Measurements from ENCODE around the gene MALRD1.

DNA sequence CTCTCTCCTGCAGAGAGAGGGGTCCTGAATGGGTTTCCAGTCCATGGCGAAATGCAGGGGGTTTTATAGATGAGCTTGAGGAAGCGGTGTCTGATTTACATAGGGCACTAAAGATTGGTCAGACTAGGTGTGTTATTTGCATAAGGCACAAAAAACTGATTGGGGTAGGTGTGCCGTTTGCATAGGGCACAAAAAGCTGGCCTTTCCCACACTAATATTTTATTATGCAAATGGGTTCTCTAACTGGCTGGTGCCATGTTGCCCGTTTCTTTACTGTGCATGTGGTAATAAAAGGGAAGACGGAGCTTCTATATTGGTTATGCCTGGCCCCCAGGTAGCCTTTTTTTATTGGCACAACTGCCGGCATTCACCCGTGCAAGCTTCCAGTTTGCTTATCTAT lies 50.2 kb downstream of the MALRD1 start:
- no peak for TF ChIP-seq POLR2AphosphoS5 (IDR thresholded peaks at IDR 0.05; ENCODE audit: low read depth, low read length)
- TF ChIP-seq, protein P1, sequence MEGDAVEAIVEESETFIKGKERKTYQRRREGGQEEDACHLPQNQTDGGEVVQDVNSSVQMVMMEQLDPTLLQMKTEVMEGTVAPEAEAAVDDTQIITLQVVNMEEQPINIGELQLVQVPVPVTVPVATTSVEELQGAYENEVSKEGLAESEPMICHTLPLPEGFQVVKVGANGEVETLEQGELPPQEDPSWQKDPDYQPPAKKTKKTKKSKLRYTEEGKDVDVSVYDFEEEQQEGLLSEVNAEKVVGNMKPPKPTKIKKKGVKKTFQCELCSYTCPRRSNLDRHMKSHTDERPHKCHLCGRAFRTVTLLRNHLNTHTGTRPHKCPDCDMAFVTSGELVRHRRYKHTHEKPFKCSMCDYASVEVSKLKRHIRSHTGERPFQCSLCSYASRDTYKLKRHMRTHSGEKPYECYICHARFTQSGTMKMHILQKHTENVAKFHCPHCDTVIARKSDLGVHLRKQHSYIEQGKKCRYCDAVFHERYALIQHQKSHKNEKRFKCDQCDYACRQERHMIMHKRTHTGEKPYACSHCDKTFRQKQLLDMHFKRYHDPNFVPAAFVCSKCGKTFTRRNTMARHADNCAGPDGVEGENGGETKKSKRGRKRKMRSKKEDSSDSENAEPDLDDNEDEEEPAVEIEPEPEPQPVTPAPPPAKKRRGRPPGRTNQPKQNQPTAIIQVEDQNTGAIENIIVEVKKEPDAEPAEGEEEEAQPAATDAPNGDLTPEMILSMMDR (IDR thresholded peaks at IDR 0.05) = no peak
- TF ChIP-seq TCF7L2 (IDR thresholded peaks at IDR 0.05; ENCODE audit: low read depth, low read length) = no peak

All from Panc1 (cell line).